DND-41 (cell line): ENCODE data around the gene PSMD3.
A peak's percentile ranks its signal among the peaks of the same experiment; 100 is the strongest.
"Not testable (repeated sequence)": the region's sequence is repeated elsewhere in the genome, so short reads cannot be mapped to it uniquely, and the experiment has no call there.

ENCODE experiments used
- ATAC-seq: fragments of 200-7000 bp; cut with Tn5 transposase; 3 replicates; pipeline ENCODE4 v1.9.1; 2021; ENCODE audit warnings: low read depth; ENCODE audit not compliant: insufficient read depth
- DNase-seq: peaks from one replicate; pipeline ENCODE4 v3.0.0-alpha.2; 2020
- H2AFZ ChIP-seq: 2 replicates; pipeline ENCODE4 v1.6.0; 2012; ENCODE audit warnings: low read depth, low read length
- H3K27ac ChIP-seq: 2 replicates; pipeline ENCODE4 v1.5.1; 2012; ENCODE audit warnings: low read length, inconsistent platforms
- H3K27me3 ChIP-seq: fragments of 200-600 bp; sonication (generic); 2 replicates; pipeline ENCODE4 v1.6.0; 2012; ENCODE audit warnings: low read length, mild to moderate bottlenecking, inconsistent platforms; ENCODE audit not compliant: insufficient read depth, poor library complexity
- H3K36me3 ChIP-seq: 2 replicates; pipeline ENCODE4 v1.5.1; 2012; ENCODE audit warnings: low read length, inconsistent platforms; ENCODE audit not compliant: insufficient read depth
- H3K4me1 ChIP-seq: 2 replicates; pipeline ENCODE4 v1.5.1; 2012; ENCODE audit warnings: mild to moderate bottlenecking, low read length; ENCODE audit not compliant: insufficient read depth
- H3K4me2 ChIP-seq: 2 replicates; pipeline ENCODE4 v1.6.0; 2012; ENCODE audit warnings: mild to moderate bottlenecking, moderate library complexity, low read length, inconsistent platforms; ENCODE audit not compliant: insufficient read depth
- H3K4me3 ChIP-seq, 2 experiments: fragments of 200-600 bp in 1 of 2; shearing (Covaris generic) in 1 of 2; 2 replicates each; pipeline ENCODE4 v1.5.1; 2012 to 2016; ENCODE audit warnings: inconsistent platforms in 2 of 2, low read length in 2 of 2, mild to moderate bottlenecking in 2 of 2, low read depth in 1 of 2, moderate library complexity in 1 of 2
- H3K79me2 ChIP-seq: 2 replicates; pipeline ENCODE4 v1.6.0; 2012; ENCODE audit warnings: low read length, inconsistent platforms; ENCODE audit not compliant: insufficient read depth
- H3K9ac ChIP-seq: 2 replicates; pipeline ENCODE4 v1.6.0; 2012; ENCODE audit warnings: low read depth, mild to moderate bottlenecking, inconsistent platforms, low read length, moderate library complexity
- H3K9me3 ChIP-seq: 2 replicates; pipeline ENCODE4 v1.5.1; 2012; ENCODE audit warnings: low read length, moderate library complexity, mild to moderate bottlenecking, inconsistent platforms; ENCODE audit not compliant: insufficient read depth, severe bottlenecking
- H4K20me1 ChIP-seq: 2 replicates; pipeline ENCODE4 v1.6.0; 2012; ENCODE audit warnings: low read length; ENCODE audit not compliant: insufficient read depth
- EZH2 ChIP-seq: IDR thresholded peaks from 3 replicates; pipeline ENCODE4 v1.6.1; 2012; ENCODE audit warnings: borderline replicate concordance, low read depth, mild to moderate bottlenecking, moderate library complexity, low read length, inconsistent platforms; ENCODE audit not compliant: severe bottlenecking
- TF ChIP-seq, protein P1 (sequence below): IDR thresholded peaks from 2 replicates; pipeline ENCODE4 v1.5.1; 2012; ENCODE audit warnings: borderline replicate concordance, low read length, moderate library complexity, mild to moderate bottlenecking; ENCODE audit not compliant: poor library complexity, severe bottlenecking; ENCODE audit errors: extremely low read depth

PSMD3 gene

GRCh38 chr17:39944393-39944711 lies 36.3 kb upstream of the PSMD3 start:
- no peak overlapping the region for H3K4me3 ChIP-seq
- H4K20me1 ChIP-seq = no peaks in the 10 kb centered on the region
- DNase-seq (no peak), ATAC-seq (no peak)
- no peaks in the 10 kb centered on the region for H3K79me2 ChIP-seq
- no peak overlapping the region for H3K9ac ChIP-seq
- no peak overlapping the region for H3K27ac ChIP-seq
- H3K4me1 ChIP-seq = no peaks in the 10 kb centered on the region
- no peaks in the 10 kb centered on the region for H3K9me3 ChIP-seq
- H3K4me2 ChIP-seq = no peak overlapping the region
- TF ChIP-seq, protein P1, sequence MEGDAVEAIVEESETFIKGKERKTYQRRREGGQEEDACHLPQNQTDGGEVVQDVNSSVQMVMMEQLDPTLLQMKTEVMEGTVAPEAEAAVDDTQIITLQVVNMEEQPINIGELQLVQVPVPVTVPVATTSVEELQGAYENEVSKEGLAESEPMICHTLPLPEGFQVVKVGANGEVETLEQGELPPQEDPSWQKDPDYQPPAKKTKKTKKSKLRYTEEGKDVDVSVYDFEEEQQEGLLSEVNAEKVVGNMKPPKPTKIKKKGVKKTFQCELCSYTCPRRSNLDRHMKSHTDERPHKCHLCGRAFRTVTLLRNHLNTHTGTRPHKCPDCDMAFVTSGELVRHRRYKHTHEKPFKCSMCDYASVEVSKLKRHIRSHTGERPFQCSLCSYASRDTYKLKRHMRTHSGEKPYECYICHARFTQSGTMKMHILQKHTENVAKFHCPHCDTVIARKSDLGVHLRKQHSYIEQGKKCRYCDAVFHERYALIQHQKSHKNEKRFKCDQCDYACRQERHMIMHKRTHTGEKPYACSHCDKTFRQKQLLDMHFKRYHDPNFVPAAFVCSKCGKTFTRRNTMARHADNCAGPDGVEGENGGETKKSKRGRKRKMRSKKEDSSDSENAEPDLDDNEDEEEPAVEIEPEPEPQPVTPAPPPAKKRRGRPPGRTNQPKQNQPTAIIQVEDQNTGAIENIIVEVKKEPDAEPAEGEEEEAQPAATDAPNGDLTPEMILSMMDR = no peak
- no peak for TF ChIP-seq EZH2
- no peaks in the 10 kb centered on the region for H3K27me3 ChIP-seq
- H2AFZ ChIP-seq = no peak overlapping the region
- no peaks in the 10 kb centered on the region for H3K36me3 ChIP-seq

DNA sequence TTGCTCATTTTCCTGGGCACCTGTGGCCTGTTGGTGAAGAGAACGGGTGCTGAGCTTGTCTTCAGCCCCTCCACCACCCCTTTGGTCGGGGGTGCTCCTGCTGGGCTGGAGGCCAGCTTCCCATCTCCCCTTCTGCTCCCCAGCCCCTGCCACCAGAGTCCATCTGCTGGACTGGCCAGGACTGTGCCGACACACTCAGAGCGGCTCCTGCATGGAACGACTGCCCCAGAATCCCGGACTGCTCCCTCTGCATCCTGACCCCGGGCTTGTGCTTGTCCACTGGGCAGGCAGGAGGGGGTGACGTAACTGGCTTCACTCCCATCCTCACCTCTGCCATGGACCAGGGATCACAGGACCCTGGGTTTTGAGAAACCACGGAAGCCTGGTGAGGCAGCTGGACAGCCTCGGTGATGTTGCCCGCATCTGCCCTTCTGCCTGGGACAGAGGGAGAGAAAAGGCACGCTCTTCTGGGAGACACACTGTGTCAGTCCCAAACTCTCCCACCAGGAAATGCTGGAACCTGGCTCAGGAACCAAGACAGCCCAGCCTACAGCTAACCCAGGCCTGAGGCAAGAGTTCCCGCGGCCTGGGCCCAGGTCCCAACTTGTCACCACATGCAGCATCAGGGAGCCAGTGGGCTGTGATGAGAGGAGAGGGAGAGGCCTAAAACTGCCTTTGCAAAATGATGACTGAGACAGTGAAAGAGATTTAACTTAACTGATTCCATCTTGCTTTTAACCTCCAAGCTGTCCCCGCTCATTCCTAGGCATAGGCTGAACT lies 33.9 kb upstream of the PSMD3 start:
- no peak overlapping the region for H2AFZ ChIP-seq
- no peak overlapping the region for H3K4me2 ChIP-seq
- TF ChIP-seq, protein P1 = no peak
- TF ChIP-seq EZH2 = no peak
- no peaks in the 10 kb centered on the region for H3K27me3 ChIP-seq
- no peaks in the 10 kb centered on the region for H3K9me3 ChIP-seq
- H3K9ac ChIP-seq = no peak overlapping the region
- ATAC-seq = no peak
- H3K4me1 ChIP-seq = no peaks in the 10 kb centered on the region
- no peak overlapping the region for H3K4me3 ChIP-seq
- no peak for DNase-seq
- H4K20me1 ChIP-seq = no peaks in the 10 kb centered on the region
- no peak overlapping the region for H3K27ac ChIP-seq
- H3K79me2 ChIP-seq = no peaks in the 10 kb centered on the region
- no peaks in the 10 kb centered on the region for H3K36me3 ChIP-seq

DNA sequence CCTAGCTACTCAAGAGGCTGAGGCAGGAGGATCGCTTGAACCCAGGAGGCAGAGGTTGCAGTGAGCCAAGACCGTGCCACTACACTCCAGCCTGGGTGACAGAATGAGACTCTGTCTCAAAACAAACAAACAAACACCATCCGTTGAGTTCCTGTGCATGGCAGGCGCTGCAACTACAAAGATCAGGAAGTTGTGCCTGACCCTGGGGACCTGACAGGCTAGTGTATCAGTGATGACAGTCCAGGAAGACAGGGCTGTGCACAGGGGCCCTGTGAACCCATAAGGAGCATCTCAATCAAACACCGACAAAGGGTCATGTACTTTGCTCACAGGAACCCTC lies 32.1 kb upstream of the PSMD3 start:
- H3K4me2 ChIP-seq, H3K27me3 ChIP-seq, DNase-seq, H3K4me3 ChIP-seq, H3K9ac ChIP-seq, H3K27ac ChIP-seq, H3K36me3 ChIP-seq, H3K9me3 ChIP-seq, ATAC-seq, H3K4me1 ChIP-seq, H4K20me1 ChIP-seq, H3K79me2 ChIP-seq: not testable (repeated sequence)
- 0 out of 2 replicates have a peak overlapping the region, but pooled peaks have one; percentile 26 for H2AFZ ChIP-seq

- TF ChIP-seq, protein P1 = no peak
- no peak for TF ChIP-seq EZH2
- Histone ChIP-seq H4K20me1 (peaks cover 5% of the 10 kb centered on the region; the same call in 1 of the 2 replicates), H3K9ac (no peak overlapping the region), H3K27me3 (no peaks in the 10 kb centered on the region), H3K4me1 (peaks cover 14% of the 10 kb centered on the region), H3K27ac (no peak overlapping the region), H3K9me3 (no peaks in the 10 kb centered on the region), H3K4me2 (no peak overlapping the region), H2AFZ (no peak overlapping the region), H3K36me3 (no peaks in the 10 kb centered on the region), H3K4me3 (no peak overlapping the region), H3K79me2 (no peaks in the 10 kb centered on the region)
- no peak for DNase-seq
- no peak for ATAC-seq
Observed at GRCh38 chr17:39949028-39949427, 31.6 kb upstream of the PSMD3 start.
